Measurements from ENCODE around the gene ABCC9.
"Not testable (repeated sequence)": the region's sequence is repeated elsewhere in the genome, so short reads cannot be mapped to it uniquely, and the experiment has no call there.

The ABCC9 gene

DNA sequence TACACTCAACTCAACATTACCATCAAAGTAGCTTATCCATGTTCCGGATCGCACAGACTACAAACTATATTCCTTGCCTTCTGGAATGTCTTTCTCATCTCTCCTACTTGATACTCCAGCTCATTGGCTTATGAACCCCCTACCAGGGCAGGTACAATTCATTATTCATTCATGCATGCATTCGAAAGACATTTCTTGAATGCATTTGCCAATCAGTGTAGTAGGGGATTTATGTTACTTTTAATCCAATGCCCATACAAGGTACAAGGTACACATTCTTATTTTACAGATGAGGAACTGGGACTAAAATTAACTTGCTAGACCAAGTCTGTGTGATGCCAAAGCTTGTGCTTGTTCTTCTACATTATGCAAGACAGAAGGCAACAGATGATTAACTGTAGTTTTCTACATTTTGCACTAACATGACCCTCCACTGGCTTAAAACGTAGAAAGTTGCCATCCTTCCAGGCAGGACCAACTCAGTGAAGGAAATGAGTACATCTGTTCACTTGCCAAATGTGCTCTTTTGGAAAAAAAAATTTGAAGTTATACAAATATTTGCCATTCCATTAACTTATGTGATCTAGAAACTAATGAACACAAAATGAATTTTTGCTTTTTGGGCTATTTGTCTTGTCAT is 113.0 kb downstream of the ABCC9 start:
- Mint-ChIP-seq H3K27me3 (peaks cover 1% of the 10 kb centered on the region), H3K4me1 (no peaks in the 10 kb centered on the region), H3K36me3 (ENCODE audit: low read depth) (no peaks in the 10 kb centered on the region), H3K9me3 (no peaks in the 10 kb centered on the region), H3K4me3 (no peak overlapping the region), H3K27ac (no peak overlapping the region)
- DNase-seq (no peak), ATAC-seq (no peak)

DNA sequence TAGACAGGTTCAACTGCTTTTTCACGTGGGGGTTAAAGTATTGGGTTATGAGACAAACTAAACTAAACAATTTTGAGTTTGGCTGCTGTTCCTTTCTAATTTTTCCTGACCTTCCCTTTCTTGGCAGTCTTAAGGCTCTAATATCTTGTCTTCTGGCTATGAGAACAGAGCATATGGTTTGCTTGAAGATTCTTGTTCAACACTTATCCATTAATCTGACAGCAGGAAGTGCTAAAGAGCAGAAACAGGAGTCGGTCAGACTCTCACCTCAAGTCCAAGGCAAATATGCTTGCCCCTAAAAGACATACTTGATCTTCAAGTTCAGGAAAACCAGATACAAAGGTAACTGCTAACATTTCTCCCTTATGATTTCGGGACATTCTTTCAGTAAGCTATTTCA is 114.1 kb downstream of the ABCC9 start:
- Mint-ChIP-seq H3K27ac (no peak overlapping the region), H3K9me3 (no peaks in the 10 kb centered on the region), H3K27me3 (peaks cover 1% of the 10 kb centered on the region), H3K36me3 (ENCODE audit: low read depth) (no peaks in the 10 kb centered on the region), H3K4me1 (no peaks in the 10 kb centered on the region), H3K4me3 (no peak overlapping the region)
- ATAC-seq (no peak), DNase-seq (no peak)

DNA sequence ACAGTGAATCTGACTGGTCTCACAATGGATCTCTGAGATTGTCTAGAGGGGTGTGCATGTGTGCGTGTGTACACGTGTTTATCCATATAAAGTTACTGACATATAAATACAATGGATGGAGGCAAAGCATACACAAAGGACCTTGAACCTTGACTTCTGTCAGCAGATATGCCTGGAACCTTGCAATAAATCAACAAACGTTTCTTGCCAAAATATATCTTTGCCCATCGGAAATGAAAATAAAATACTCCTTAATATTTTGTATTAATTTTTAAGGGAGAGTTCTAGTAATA is 114.7 kb downstream of the ABCC9 start:
- DNase-seq (no peak), ATAC-seq (no peak)
- Mint-ChIP-seq H3K27ac (no peak overlapping the region), H3K4me1 (no peaks in the 10 kb centered on the region), H3K36me3 (ENCODE audit: low read depth) (no peaks in the 10 kb centered on the region), H3K4me3 (no peak overlapping the region), H3K27me3 (peaks cover 1% of the 10 kb centered on the region), H3K9me3 (no peaks in the 10 kb centered on the region)

DNA sequence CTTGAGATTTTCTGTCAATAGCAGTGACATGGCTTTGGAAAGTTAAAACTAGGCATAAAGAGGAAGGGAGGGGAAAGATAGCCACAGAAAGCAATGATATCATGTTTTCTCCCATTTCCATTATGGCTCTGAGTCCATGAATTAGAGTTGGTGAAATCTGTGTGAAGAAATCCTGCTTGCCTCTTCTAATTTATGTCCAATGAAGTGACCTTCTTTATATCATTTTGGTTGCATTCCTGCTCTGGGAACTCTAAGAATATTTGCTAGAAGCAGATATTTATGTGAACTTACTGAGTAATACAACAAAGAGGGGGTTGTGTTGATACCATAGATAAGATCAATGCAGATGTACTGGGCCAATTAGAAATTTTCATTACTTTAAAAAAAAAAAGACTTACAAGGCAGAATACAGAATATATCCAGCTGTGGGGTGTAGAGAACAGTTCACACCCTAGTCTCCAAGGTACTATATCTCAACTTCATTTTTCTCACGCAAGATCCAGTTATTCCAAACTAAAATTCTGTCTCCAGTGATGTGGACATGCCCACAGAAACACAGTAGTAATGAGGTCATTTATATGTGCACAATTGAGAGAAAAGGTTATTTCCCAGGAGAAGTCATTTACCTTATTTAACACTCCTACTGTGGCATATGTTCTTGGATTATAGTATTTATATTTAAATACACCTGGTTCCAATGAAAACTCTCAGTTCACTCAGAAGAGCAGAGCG is 115.2 kb downstream of the ABCC9 start:
- Mint-ChIP-seq H3K4me3 (no peak overlapping the region), H3K9me3 (no peaks in the 10 kb centered on the region), H3K36me3 (ENCODE audit: low read depth) (no peaks in the 10 kb centered on the region), H3K27ac (no peak overlapping the region), H3K27me3 (peaks cover 1% of the 10 kb centered on the region), H3K4me1 (no peaks in the 10 kb centered on the region)
- ATAC-seq = no peak
- no peak for DNase-seq

DNA sequence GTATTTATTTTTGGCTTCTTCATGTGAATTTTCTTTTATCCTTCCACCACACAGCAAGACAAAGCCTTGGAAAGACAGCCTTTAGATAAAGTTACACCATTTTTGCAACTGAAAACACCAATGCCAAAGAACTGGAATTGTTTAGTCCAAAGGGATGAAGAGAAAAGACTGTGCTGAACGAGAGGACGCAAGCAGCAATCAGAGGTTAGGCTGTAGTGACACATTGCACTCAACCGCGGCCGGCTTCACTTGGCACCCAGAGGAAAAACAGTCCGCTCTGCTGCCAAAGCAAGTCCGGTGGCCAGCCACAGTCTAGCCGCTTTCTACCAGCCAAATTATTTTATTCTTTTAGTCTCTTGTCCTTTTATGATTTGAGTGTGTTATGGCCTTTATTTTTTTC is 117.6 kb downstream of the ABCC9 start:
- Mint-ChIP-seq H3K9me3 (no peaks in the 10 kb centered on the region), H3K4me1 (no peaks in the 10 kb centered on the region), H3K27me3 (peaks cover 4% of the 10 kb centered on the region), H3K27ac (no peak overlapping the region), H3K4me3 (no peak overlapping the region), H3K36me3 (ENCODE audit: low read depth) (no peaks in the 10 kb centered on the region)
- DNase-seq (no peak), ATAC-seq (no peak)

DNA sequence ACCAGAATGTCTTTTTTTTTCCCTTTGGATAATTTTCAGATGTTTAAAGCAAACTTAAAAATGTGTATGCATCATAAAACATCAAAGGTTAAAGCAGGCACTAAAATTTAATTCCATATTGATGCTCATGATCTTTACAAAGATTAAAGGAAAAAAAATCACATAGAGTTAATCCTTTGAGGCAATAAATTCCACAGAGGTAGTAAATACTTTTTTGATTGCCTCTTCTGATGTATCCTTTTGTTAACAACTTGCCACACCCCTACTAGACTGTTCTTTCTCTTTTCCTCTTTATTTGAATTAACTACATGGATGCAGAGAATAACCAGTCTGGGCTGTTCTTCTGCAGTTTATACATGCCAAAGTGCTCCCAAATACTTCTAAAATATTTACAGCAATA is 121.5 kb downstream of the ABCC9 start:
- no peak overlapping the region for H3K27ac Mint-ChIP-seq
- no peak for DNase-seq
- peaks cover 4% of the 10 kb centered on the region for H3K27me3 Mint-ChIP-seq
- no peaks in the 10 kb centered on the region for H3K36me3 Mint-ChIP-seq (ENCODE audit: low read depth)
- no peaks in the 10 kb centered on the region for H3K4me1 Mint-ChIP-seq
- no peak overlapping the region for H3K4me3 Mint-ChIP-seq
- ATAC-seq = no peak
- H3K9me3 Mint-ChIP-seq = no peaks in the 10 kb centered on the region

DNA sequence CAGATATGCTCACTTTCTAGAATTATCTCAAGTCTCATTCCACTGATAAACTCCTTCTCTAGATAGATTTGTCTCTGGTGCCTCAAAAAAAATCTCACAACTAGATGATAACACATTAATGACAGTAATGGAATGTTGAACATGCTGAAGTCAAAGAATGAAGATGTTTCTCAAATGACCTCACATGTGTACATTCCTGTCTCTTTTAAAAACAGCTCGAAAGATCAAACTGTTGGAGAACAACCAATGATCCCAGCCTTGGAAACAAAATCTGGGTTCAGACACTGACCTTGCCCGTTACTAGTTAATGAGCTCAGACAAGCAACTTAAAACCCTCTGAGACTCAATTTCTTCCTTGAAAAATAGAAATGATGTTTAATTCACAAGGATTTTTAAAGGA is 122.0 kb downstream of the ABCC9 start:
- ATAC-seq = no peak
- Mint-ChIP-seq H3K27ac (no peak overlapping the region), H3K4me1 (no peaks in the 10 kb centered on the region), H3K36me3 (ENCODE audit: low read depth) (no peaks in the 10 kb centered on the region), H3K4me3 (no peak overlapping the region), H3K9me3 (no peaks in the 10 kb centered on the region), H3K27me3 (peaks cover 2% of the 10 kb centered on the region)
- DNase-seq = no peak

DNA sequence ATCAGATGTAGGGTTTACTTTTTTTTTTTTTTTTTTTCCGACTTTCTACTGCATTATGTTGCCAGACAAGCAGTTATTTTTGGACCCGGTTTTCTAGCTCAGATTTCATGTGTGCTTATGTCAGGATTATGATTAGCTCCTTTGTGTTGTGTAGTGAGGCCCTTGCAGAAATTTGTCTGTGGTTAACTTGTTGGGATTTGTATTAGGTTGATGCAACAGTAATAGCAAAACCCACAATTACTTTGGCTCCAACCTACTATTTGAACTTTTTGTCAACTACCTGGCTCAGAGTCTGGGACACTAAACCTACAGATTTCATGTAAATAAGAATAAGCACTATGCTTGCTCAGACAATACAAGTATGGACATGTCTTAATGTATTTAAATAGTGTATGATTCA is 122.6 kb downstream of the ABCC9 start:
- ATAC-seq = no peak
- Mint-ChIP-seq H3K27ac (no peak overlapping the region), H3K4me1 (no peaks in the 10 kb centered on the region), H3K9me3 (no peaks in the 10 kb centered on the region), H3K27me3 (peaks cover 2% of the 10 kb centered on the region), H3K4me3 (no peak overlapping the region), H3K36me3 (ENCODE audit: low read depth) (no peaks in the 10 kb centered on the region)
- DNase-seq = no peak

DNA sequence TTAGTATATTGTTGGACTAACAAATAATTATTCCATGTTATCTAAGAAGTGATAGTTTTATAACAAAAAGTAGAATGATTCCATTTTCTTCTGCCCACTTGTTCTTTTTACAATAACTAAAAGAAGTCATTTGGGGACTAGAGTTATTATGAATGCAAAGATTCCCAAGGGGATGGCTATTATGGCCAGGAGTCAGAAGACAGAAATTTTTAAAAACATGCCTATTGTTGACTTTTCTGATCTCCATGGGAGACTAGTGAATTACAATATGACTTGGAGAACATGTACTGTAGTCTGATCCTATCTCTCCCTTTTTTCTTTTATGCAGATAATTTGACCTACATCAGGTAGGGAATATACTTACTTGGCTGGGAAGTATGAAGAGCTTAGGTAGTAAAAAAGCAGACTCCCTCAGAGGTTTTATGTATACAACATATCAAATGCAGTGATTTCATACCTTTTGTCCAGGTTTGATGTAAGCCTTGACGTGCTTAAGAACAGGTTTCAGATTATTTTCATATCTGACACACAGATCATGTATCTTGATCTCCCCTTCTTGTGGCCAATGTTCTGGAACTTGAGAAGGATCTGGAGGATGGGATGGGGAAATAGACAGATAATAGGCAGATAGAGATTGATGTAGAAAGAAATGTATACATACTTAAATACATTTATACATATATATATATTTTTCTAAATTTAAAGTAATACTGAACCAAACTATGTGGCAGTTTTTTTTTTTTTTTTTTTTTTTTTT is 125.7 kb downstream of the ABCC9 start:
- DNase-seq = no peak
- no peak overlapping the region for H3K27ac Mint-ChIP-seq
- peaks cover 6% of the 10 kb centered on the region for H3K9me3 Mint-ChIP-seq
- no peak overlapping the region for H3K4me3 Mint-ChIP-seq
- H3K4me1 Mint-ChIP-seq = no peaks in the 10 kb centered on the region
- ATAC-seq = no peak
- no peaks in the 10 kb centered on the region for H3K36me3 Mint-ChIP-seq (ENCODE audit: low read depth)
- H3K27me3 Mint-ChIP-seq = peaks cover under 1% of the 10 kb centered on the region

DNA sequence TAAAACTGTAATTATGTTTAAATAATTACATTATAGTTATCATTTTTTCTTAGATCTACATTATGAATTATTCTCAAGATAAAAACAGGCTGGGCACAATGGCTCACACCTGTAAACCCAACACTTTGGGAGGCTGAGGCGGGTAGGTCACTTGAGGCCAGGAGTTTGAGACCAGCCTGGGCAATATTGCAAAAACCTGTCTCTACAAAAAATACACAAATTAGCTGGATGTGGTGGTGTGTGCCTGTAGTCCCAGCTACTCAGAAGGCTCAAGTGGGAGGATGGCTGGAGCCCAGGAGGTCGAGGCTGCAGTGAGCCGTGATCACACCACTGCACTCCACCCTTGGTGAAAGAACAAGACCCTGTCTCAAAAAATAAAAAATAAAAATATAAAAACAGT is 126.4 kb downstream of the ABCC9 start:
- H3K36me3 Mint-ChIP-seq (ENCODE audit: low read depth) = peaks cover 2% of the 10 kb centered on the region
- no peak for DNase-seq
- no peaks in the 10 kb centered on the region for H3K4me1 Mint-ChIP-seq
- no peak overlapping the region for H3K27ac Mint-ChIP-seq
- peaks cover 10% of the 10 kb centered on the region for H3K9me3 Mint-ChIP-seq
- no peak overlapping the region for H3K4me3 Mint-ChIP-seq
- H3K27me3 Mint-ChIP-seq = no peaks in the 10 kb centered on the region
- ATAC-seq = no peak

DNA sequence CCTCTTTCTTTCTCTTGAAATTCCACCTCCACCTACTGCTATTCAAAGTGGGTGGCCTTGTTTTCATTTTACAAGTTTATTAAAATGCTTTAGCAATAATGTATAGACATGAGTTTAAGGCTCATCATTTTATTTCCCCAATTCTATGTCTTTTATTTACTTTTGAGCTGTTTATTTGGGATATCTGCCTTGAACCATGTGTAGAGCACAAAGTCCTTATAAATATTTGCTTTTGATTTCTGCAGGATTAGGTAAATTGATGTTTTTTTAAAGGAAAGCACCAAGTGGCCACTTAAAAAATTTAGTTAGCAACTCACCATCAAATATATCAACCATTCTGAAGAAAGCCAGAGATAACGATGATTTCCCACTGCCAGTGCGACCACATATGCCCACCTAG is 126.9 kb downstream of the ABCC9 start:
- Mint-ChIP-seq H3K4me1 (no peaks in the 10 kb centered on the region), H3K4me3 (no peak overlapping the region), H3K36me3 (ENCODE audit: low read depth) (peaks cover 2% of the 10 kb centered on the region), H3K9me3 (peaks cover 10% of the 10 kb centered on the region), H3K27me3 (no peaks in the 10 kb centered on the region), H3K27ac (no peak overlapping the region)
- DNase-seq (no peak), ATAC-seq (no peak)

DNA sequence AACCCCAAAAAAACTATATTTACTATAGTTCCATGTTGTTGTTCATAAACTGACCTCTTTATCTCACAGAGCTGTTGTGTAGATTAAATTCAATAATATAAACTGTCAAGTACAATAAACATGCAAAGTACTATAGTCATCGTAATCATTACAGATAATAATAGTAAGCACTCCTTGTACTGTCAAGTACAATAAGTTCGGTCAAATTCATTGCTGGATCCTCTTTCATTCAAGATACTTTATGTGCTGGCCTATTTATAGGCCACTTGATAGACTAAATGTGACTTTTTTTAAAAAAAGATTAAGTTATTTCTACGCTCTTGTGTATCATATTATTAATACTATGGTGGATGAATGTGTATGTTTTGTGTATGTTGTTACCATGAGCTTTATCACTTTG is 127.5 kb downstream of the ABCC9 start:
- Mint-ChIP-seq H3K27ac (no peak overlapping the region), H3K36me3 (ENCODE audit: low read depth) (peaks cover 2% of the 10 kb centered on the region), H3K9me3 (peaks cover 10% of the 10 kb centered on the region), H3K4me3 (no peak overlapping the region), H3K4me1 (no peaks in the 10 kb centered on the region), H3K27me3 (no peaks in the 10 kb centered on the region)
- DNase-seq = no peak
- ATAC-seq = no peak

DNA sequence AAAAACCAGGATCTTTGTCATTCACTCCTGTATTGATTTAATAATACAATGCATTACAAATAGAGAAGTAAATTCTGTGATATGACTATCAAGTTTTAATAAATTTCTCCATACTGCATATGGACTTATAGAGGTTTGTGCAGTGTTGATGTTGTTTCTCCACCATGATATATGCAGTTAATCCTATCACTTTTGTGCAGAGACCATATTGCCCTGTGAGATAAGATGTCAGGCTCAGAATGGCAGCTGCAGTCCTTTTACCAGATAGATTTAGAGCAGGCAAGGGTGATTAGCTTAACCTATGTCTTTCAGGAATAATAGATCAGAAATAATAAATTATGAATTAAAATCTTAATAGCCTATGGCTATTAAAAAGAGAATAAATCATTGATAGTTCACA is 128.1 kb downstream of the ABCC9 start:
- no peak overlapping the region for H3K27ac Mint-ChIP-seq
- H3K36me3 Mint-ChIP-seq (ENCODE audit: low read depth) = peaks cover 2% of the 10 kb centered on the region
- H3K4me3 Mint-ChIP-seq = no peak overlapping the region
- no peak for DNase-seq
- no peaks in the 10 kb centered on the region for H3K4me1 Mint-ChIP-seq
- H3K9me3 Mint-ChIP-seq = peaks cover 10% of the 10 kb centered on the region
- H3K27me3 Mint-ChIP-seq = no peaks in the 10 kb centered on the region
- no peak for ATAC-seq

DNA sequence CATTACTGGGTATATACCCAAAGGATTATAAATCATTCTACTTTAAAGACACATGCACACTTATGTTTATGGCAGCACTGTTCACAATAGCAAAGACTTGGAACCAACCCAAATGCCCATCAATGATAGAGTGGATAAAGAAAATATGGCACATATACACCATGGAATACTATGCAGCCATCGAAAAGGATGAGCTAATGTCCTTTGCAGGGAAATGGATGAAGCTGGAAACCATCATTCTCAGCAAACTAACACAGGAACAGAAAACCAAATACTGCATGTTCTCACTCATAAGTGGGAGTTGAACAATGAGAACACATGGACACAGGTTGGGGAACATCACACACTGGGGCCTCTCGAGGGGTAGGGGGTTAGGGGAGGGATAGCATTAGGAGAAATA is 128.9 kb downstream of the ABCC9 start:
- not testable (repeated sequence) for H3K27ac Mint-ChIP-seq; H3K9me3 Mint-ChIP-seq; H3K4me1 Mint-ChIP-seq; H3K4me3 Mint-ChIP-seq; ATAC-seq; H3K36me3 Mint-ChIP-seq (ENCODE audit: low read depth); H3K27me3 Mint-ChIP-seq; DNase-seq

DNA sequence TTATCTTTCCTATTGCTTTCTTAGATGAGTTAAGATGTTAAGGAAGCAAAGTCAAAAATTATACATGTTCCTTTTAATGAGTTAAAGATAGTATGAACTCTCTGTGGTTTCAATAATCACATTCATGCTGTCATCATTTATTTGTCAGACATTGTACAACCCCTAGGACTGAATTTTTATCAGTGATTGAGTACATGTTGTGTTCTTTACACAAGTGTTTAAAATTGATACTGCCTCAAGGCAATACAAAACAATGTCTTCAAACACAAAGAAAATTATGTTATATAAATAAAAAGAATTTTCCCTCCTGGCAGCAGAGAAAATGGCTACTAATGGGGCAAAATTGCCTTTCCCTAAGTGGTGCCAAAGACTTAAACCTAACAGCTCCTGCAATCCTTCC is 132.1 kb downstream of the ABCC9 start:
- Mint-ChIP-seq H3K4me1 (no peaks in the 10 kb centered on the region), H3K36me3 (ENCODE audit: low read depth) (peaks cover 2% of the 10 kb centered on the region), H3K27me3 (no peaks in the 10 kb centered on the region), H3K27ac (no peak overlapping the region), H3K9me3 (peaks cover 10% of the 10 kb centered on the region), H3K4me3 (no peak overlapping the region)
- no peak for DNase-seq
- no peak for ATAC-seq

Data from activated naive CD8-positive, alpha-beta T cell treated with anti-CD3 and anti-CD28 coated beads, Interleukin-2, amount 50 U/mL, for 24 hours (primary cell).